H1 (cell line): Measurements from ENCODE around the gene CSH1. TPM values are rescaled to one million over a fixed set of nuclear protein-coding genes. Genes with fewer than 3 reads are reported as not detected.

ENCODE experiments used
- CTBP2 ChIP-seq: IDR thresholded peaks from 2 replicates; pipeline ENCODE4 v1.7.0; 2011; ENCODE audit warnings: borderline replicate concordance, mild to moderate bottlenecking, moderate library complexity, mixed read lengths, low read length; ENCODE audit not compliant: insufficient read depth, insufficient read length
- GTF2F1 ChIP-seq: IDR thresholded peaks from 2 replicates; pipeline ENCODE4 v1.6.1; 2012; ENCODE audit warnings: low read depth, low read length, improper control_type of control experiment, borderline replicate concordance
- SIRT6 ChIP-seq: IDR thresholded peaks from one replicate; pipeline ENCODE4 v1.7.1; 2012; ENCODE audit warnings: low read length, inconsistent platforms
- polyA plus RNA-seq, 7 experiments: library from polyadenylated mRNA; depleted of rRNA in 3 of 7; stranded (reverse) in 5 of 7; unstranded in 2 of 7; fragments of >200 nt in 5 of 7; fragments of 200-250 nt in 2 of 7; gene quantifications; 1 replicate in 5 of 7; 2 replicates in 1 of 7; 4 replicates in 1 of 7; pipeline versions ENCODE4 v1.2.1 to v1.2.3, GENCODE V29; 2011 to 2013; ENCODE audit warnings: missing spikeins in 2 of 7, mixed read lengths in 2 of 7
- total RNA-seq: library from RNA; stranded (reverse); fragmentation: NEBNext Ultra II Directional; extraction: Animal tissue kit (Norgen Biotek cat#: 25700); gene quantifications from 2 replicates; pipeline ENCODE4 v1.2.1, GENCODE V29; 2021

Gene CSH1
- total and polyA plus RNA-seq, 2 of the 8 experiments (the other 6 are each of a cell fraction or from before 2014, with no cell fraction given), result 0.12 TPM; not detected in 1

DNA sequence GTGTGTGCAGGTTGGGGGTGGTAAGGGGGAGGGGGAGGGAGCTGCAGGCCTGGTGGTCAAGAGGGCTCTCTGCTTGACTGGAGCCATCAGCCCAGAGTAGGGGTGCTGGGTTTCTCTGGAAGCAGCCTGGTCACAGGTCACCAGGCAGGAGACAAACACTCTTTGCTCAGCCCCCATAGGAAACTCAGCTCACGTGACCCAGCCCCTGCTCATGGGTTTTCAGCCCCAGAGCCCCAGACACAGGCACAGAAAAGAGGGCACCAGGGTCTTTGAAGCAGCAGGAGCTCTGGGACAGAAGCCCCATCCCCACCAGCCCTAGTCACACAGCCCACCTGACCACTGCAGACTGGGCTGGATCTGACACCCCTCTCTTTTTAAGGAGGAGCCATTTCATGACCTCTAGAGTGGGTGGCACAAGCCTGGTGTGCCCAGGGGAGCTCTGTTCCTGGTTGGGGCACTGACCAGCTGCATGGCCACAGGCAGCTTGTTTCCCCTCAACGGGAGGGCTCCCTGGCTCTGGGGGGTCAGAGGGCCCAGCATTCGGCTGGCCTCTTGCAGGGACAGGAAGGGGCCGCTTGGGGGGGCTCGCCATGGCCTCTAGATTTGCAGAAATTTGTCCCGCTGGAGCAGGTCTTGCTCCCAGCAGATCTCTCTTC lies 49.5 kb upstream of the CSH1 start (continued):
- TF ChIP-seq SIRT6 (no peak), GTF2F1 (no peak), CTBP2 (no peak)
